Fibroblast of upper back skin (primary cell): ENCODE results near the gene CLRN3.

Source experiments
- DNase-seq: peaks from one replicate; pipeline ENCODE4 v3.0.0-alpha.2; 2013

Gene CLRN3

GRCh38 chr10:127894146-127894545 is 1.4 kb upstream of the CLRN3 start:
- no peak for DNase-seq

GRCh38 chr10:127890832-127891334 is 1.9 kb downstream of the CLRN3 start:
- no peak for DNase-seq

- no peak for DNase-seq
Observed at GRCh38 chr10:127890216-127890615, 2.5 kb downstream of the CLRN3 start.

GRCh38 chr10:127889605-127890195 is 3.0 kb downstream of the CLRN3 start:
- no peak for DNase-seq

GRCh38 chr10:127888521-127889312 is 4.0 kb downstream of the CLRN3 start:
- DNase-seq, result no peak

GRCh38 chr10:127887541-127888415 is 5.0 kb downstream of the CLRN3 start:
- DNase-seq, result no peak

- no peak for DNase-seq
Observed at GRCh38 chr10:127886371-127887051, 6.2 kb downstream of the CLRN3 start.

GRCh38 chr10:127884501-127884900 is 8.2 kb downstream of the CLRN3 start:
- DNase-seq, result no peak

GRCh38 chr10:127883516-127883915 is 9.2 kb downstream of the CLRN3 start:
- no peak for DNase-seq

GRCh38 chr10:127882801-127883459 is 9.8 kb downstream of the CLRN3 start:
- no peak for DNase-seq

- no peak for DNase-seq
Observed at GRCh38 chr10:127882391-127882790, 10.3 kb downstream of the CLRN3 start.

- no peak for DNase-seq
Observed at GRCh38 chr10:127881262-127881661, 11.5 kb downstream of the CLRN3 start.

GRCh38 chr10:127880557-127880956 is 12.2 kb downstream of the CLRN3 start:
- DNase-seq, result no peak

GRCh38 chr10:127878475-127879055 is 14.2 kb downstream of the CLRN3 start:
- no peak for DNase-seq

GRCh38 chr10:127877699-127878098 is 15.0 kb downstream of the CLRN3 start:
- no peak for DNase-seq

GRCh38 chr10:127877116-127877515 is 15.6 kb downstream of the CLRN3 start:
- no peak for DNase-seq

GRCh38 chr10:127875916-127876315 is 16.8 kb downstream of the CLRN3 start:
- no peak for DNase-seq

GRCh38 chr10:127875449-127875765 is 17.3 kb downstream of the CLRN3 start:
- DNase-seq, result no peak

GRCh38 chr10:127874671-127875448 is 17.9 kb downstream of the CLRN3 start:
- DNase-seq, result no peak

- DNase-seq, result no peak
Observed at GRCh38 chr10:127873901-127874470, 18.8 kb downstream of the CLRN3 start.
